PFSK-1 (cell line): ENCODE data around the gene ZNF697.

Experiments used
- POLR2AphosphoS5 ChIP-seq: IDR thresholded peaks from 2 replicates; pipeline ENCODE4 v1.6.1; 2012; ENCODE audit warnings: low read depth, mild to moderate bottlenecking, control low read depth, low read length, moderate library complexity
- REST ChIP-seq, 2 experiments: IDR thresholded peaks; 2 replicates each; pipeline versions ENCODE4 v1.6.1 to v1.8.0; 2011 to 2012; ENCODE audit warnings: low read depth in 2 of 2, low read length in 2 of 2, control low read depth in 1 of 2, inconsistent platforms in 1 of 2, mild to moderate bottlenecking in 1 of 2, moderate library complexity in 1 of 2; ENCODE audit not compliant: insufficient read depth in 1 of 2
- TAF1 ChIP-seq: IDR thresholded peaks from 2 replicates; pipeline ENCODE4 v1.6.1; 2012; ENCODE audit warnings: low read length, control low read depth, borderline replicate concordance; ENCODE audit not compliant: insufficient read depth

- no peak for TF ChIP-seq POLR2AphosphoS5
- no peak for TF ChIP-seq TAF1
- TF ChIP-seq REST (IDR thresholded peaks at IDR 0.05; ENCODE audit: insufficient read depth in 1 of 2, low read depth in 2 of 2, low read length in 2 of 2), result no peak
These were observed 9.0 kb downstream of the ZNF697 start for GRCh38 chr1:119639109-119639508.
